HG02884 (cell line): ENCODE measurements around the gene PCNT.

Source experiments
- ATAC-seq: cut with Tn5 transposase; IDR thresholded peaks from one replicate; pipeline ENCODE4 v1.9.1; 2021; ENCODE audit warnings: mild to moderate bottlenecking, moderate library complexity; ENCODE audit not compliant: unreplicated experiment

The PCNT gene

GRCh38 chr21:46323710-46324389 lies at the start of gene PCNT, which contains the start of gene C21orf58:
TSS of gene PCNT (plus strand) at chr21:46324156. CDS start at chr21:46324229, 73 bp downstream.
TSS of gene C21orf58 (minus strand) at chr21:46323870. CDS start at chr21:46322738, 1,132 bp downstream.
- peak; percentile 80 for ATAC-seq

GRCh38 chr21:46274797-46275390 lies 49.1 kb upstream of the PCNT start:
- ATAC-seq: no peak

GRCh38 chr21:46284077-46284644 lies 39.8 kb upstream of the PCNT start:
- ATAC-seq: no peak

GRCh38 chr21:46284733-46285132 lies 39.2 kb upstream of the PCNT start:
- ATAC-seq: no peak

GRCh38 chr21:46285206-46285661 lies 38.7 kb upstream of the PCNT start, which contains the start of gene MCM3AP:
TSS of gene MCM3AP (minus strand) at chr21:46285611. CDS start at chr21:46285286, 325 bp downstream.
- no peak for ATAC-seq

GRCh38 chr21:46285761-46286647 lies 38.0 kb upstream of the PCNT start, which contains the start of gene YBEY:
TSS of gene YBEY (plus strand) at chr21:46286342. CDS start at chr21:46286914, 572 bp downstream.
- ATAC-seq: peak; percentile 77

GRCh38 chr21:46286648-46287002 lies 37.3 kb upstream of the PCNT start:
- ATAC-seq: no peak

GRCh38 chr21:46287541-46287940 lies 36.4 kb upstream of the PCNT start:
- ATAC-seq: no peak

- ATAC-seq: no peak
Measured at GRCh38 chr21:46289655-46290179, 34.2 kb upstream of the PCNT start.

GRCh38 chr21:46291561-46291960 lies 32.4 kb upstream of the PCNT start:
- no peak for ATAC-seq

GRCh38 chr21:46294647-46295176 lies 29.2 kb upstream of the PCNT start:
- ATAC-seq: no peak

- no peak for ATAC-seq
Measured at GRCh38 chr21:46295177-46295770, 28.7 kb upstream of the PCNT start.

- ATAC-seq: no peak
Measured at GRCh38 chr21:46295996-46296752, 27.8 kb upstream of the PCNT start.

- no peak for ATAC-seq
Measured at GRCh38 chr21:46297338-46298271, 26.4 kb upstream of the PCNT start.

- ATAC-seq: no peak
Measured at GRCh38 chr21:46299167-46299566, 24.8 kb upstream of the PCNT start.

GRCh38 chr21:46301759-46302158 lies 22.2 kb upstream of the PCNT start:
- ATAC-seq: no peak

GRCh38 chr21:46304437-46304836 lies 19.5 kb upstream of the PCNT start:
- ATAC-seq: no peak

- no peak for ATAC-seq
Measured at GRCh38 chr21:46304955-46305354, 19.0 kb upstream of the PCNT start.
